Kidney (tissue), 14 donors: ENCODE results near the gene POLR3E. TPM values are rescaled to one million over a fixed set of nuclear protein-coding genes. Genes with fewer than 3 reads are reported as not detected.

Experiments
- DNase-seq, 5 donors: peaks; one replicate each; pipeline ENCODE4 v3.0.0-alpha.2; 2013 to 2020
- FAIRE-seq: peaks from 2 replicates; lab custom pipeline; 2012; peaks lifted over from hg19 to GRCh38; lab: Jason Lieb, UNC
- H3K27ac ChIP-seq, 2 donors: one replicate each; pipeline ENCODE4 v1.7.0; 2013; ENCODE audit warnings: low read depth in 2 of 2, low read length in 2 of 2, inconsistent platforms in 1 of 2
- H3K27me3 ChIP-seq: one replicate; pipeline ENCODE4 v1.7.1; 2013; ENCODE audit warnings: low read length, inconsistent platforms; ENCODE audit not compliant: control insufficient read depth, insufficient read depth
- H3K36me3 ChIP-seq, 3 donors: one replicate each; pipeline versions ENCODE4 v1.7.0 to v1.7.1; 2013; ENCODE audit warnings: low read length in 3 of 3, control low read depth in 1 of 3, inconsistent platforms in 1 of 3; ENCODE audit not compliant: insufficient read depth in 3 of 3, control insufficient read depth in 2 of 3
- H3K4me1 ChIP-seq, 3 donors: one replicate each; pipeline versions ENCODE4 v1.7.0 to v1.7.1; 2013; ENCODE audit warnings: low read length in 3 of 3, inconsistent platforms in 1 of 3, low read depth in 1 of 3; ENCODE audit not compliant: control insufficient read depth in 2 of 3, insufficient read depth in 2 of 3
- H3K4me3 ChIP-seq, 3 donors: one replicate each; pipeline versions ENCODE4 v1.7.0 to v1.8.1; 2013; ENCODE audit warnings: low read length in 3 of 3, control low read depth in 1 of 3, inconsistent platforms in 1 of 3
- H3K9ac ChIP-seq, 3 donors: one replicate each; pipeline versions ENCODE4 v1.7.0 to v1.7.1; 2013; ENCODE audit warnings: low read length in 3 of 3, control low read depth in 1 of 3, inconsistent platforms in 1 of 3
- H3K9me3 ChIP-seq, 3 donors: one replicate each; pipeline versions ENCODE4 v1.7.0 to v1.7.1; 2013; ENCODE audit warnings: low read length in 3 of 3, control low read depth in 1 of 3, inconsistent platforms in 1 of 3; ENCODE audit not compliant: control insufficient read depth in 2 of 3, insufficient read depth in 1 of 3
- CTCF ChIP-seq: IDR thresholded peaks from 3 replicates; pipeline ENCODE4 v1.5.1; 2012; ENCODE audit warnings: mild to moderate bottlenecking, moderate library complexity, borderline replicate concordance; ENCODE audit not compliant: insufficient read depth; ENCODE audit errors: extremely low read depth
- intact Hi-C: fragments of 100-400 bp; cut with DNase I; formaldehyde crosslinking; loops from one replicate; pipeline ENCODE4 v1.11.1; 2022
- polyA plus RNA-seq: library from polyadenylated mRNA; stranded (reverse); fragments of 350-450 nt; fragmentation: Illumina TruSeq; extraction: RNeasy Lipid Tissue Mini Kit (QIAGEN cat#74804); gene quantifications from one replicate; pipeline ENCODE4 v1.2.3, GENCODE V29; 2014; ENCODE audit warnings: low read depth, low replicate concordance; ENCODE audit not compliant: insufficient read depth
- total RNA-seq: library from RNA; stranded (reverse); fragmentation: NEBNext Ultra II Directional; extraction: Animal tissue kit (Norgen Biotek cat#: 25700); gene quantifications from one replicate; pipeline ENCODE4 v1.2.1, GENCODE V29; 2021
- donor health status: control.
- donor health status: control.
- donor health status: control.
- donor health status: control.
- donor health status: control.
- donor health status: DM: yes; HTN: yes; CAD: no.
- donor health status: Normal renal cell carcinoma (clear cell type).

Gene POLR3E
- total and polyA plus RNA-seq, 2 donors from 2014 or later = 21.3 to 41.4 TPM

- no peak overlapping the region for H3K27ac ChIP-seq
- H3K27me3 ChIP-seq = no peaks in the 10 kb centered on the region
- no peak for FAIRE-seq
- H3K9me3 ChIP-seq = no peaks in the 10 kb centered on the region
- no peak overlapping the region for H3K9ac ChIP-seq
- no peak for DNase-seq
- no peak overlapping the region for H3K4me3 ChIP-seq
- intact Hi-C loops = no loop called here
- TF ChIP-seq CTCF = no peak
- H3K36me3 ChIP-seq = peaks cover 0 to 37% (median 8%) of the 10 kb centered on the region in 3 donors
- peaks cover 0 to 4% (median 0%) of the 10 kb centered on the region in 3 donors for H3K4me1 ChIP-seq
Observed at GRCh38 chr16:22322021-22322471, 24.8 kb downstream of the POLR3E start.

DNA sequence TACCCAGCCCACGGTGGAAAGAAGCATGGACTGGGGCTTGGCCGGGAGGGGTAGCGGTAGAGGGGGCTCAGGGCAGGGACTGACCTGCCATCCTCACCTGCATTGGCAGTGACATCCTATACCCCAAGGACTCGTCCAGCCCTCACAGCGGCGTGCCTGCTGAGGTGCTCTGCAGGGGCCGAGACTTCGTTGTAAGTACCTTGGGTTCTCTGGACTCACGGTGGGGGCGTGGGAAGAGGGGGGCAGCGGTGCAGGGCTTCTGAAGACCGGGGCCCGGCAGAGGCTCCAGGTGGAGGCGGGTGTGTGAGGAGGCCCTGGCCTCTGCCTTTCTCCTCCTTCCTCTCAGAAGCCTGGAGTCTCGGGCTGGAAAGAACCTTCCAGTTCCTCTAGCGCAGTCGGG is 25.5 kb downstream of the POLR3E start:
- peak in 1 of 5 donors; percentile 17 for DNase-seq
- Histone ChIP-seq H3K4me1 (peaks cover 0 to 4% (median 0%) of the 10 kb centered on the region in 3 donors), H3K27ac (no peak overlapping the region), H3K27me3 (no peaks in the 10 kb centered on the region), H3K9ac (no peak overlapping the region), H3K4me3 (no peak overlapping the region), H3K36me3 (peaks cover 0 to 37% (median 8%) of the 10 kb centered on the region in 3 donors), H3K9me3 (no peaks in the 10 kb centered on the region)
- FAIRE-seq = no peak
- TF ChIP-seq CTCF = no peak
- intact Hi-C loops = no loop called here

- no peak overlapping the region for H3K27ac ChIP-seq
- H3K36me3 ChIP-seq = peaks cover 0 to 43% (median 8%) of the 10 kb centered on the region in 3 donors
- H3K4me3 ChIP-seq = no peak overlapping the region
- TF ChIP-seq CTCF = no peak
- intact Hi-C loops = no loop called here
- FAIRE-seq (no peak), DNase-seq (peak in 1 of 5 donors; percentile 19)
- H3K4me1 ChIP-seq = peaks cover 0 to 4% (median 0%) of the 10 kb centered on the region in 3 donors
- H3K27me3 ChIP-seq = no peaks in the 10 kb centered on the region
- H3K9me3 ChIP-seq = no peaks in the 10 kb centered on the region
- no peak overlapping the region for H3K9ac ChIP-seq
Observed at GRCh38 chr16:22323173-22323958, 26.2 kb downstream of the POLR3E start.
